Activated CD4-positive, CD25-positive, alpha-beta regulatory T cell treated with anti-CD3 and anti-CD28 coated beads, Interleukin-2, amount 50 U/mL, for 72 hours (primary cell): ENCODE measurements around the gene EIF4E3.

Experiments used
- DNase-seq: peaks from one replicate; pipeline ENCODE4 v3.0.0; 2021

Gene EIF4E3

GRCh38 chr3:71725271-71725991 lies at the start of gene EIF4E3:
Gene EIF4E3 (minus strand): TSS chr3:71725402. CDS start chr3:71725367, 35 bp downstream.
- peak; percentile 64 for DNase-seq

GRCh38 chr3:71771884-71772283 lies 46.7 kb upstream of the EIF4E3 start:
- no peak for DNase-seq

GRCh38 chr3:71771126-71771525 lies 45.9 kb upstream of the EIF4E3 start:
- no peak for DNase-seq

GRCh38 chr3:71763426-71763825 lies 38.2 kb upstream of the EIF4E3 start:
- no peak for DNase-seq

GRCh38 chr3:71760140-71760539 lies 34.9 kb upstream of the EIF4E3 start:
- DNase-seq, result no peak

- DNase-seq, result no peak
Observed at GRCh38 chr3:71759401-71759800, 34.2 kb upstream of the EIF4E3 start.

GRCh38 chr3:71758091-71758490 lies 32.9 kb upstream of the EIF4E3 start:
- DNase-seq, result no peak

- no peak for DNase-seq
Observed at GRCh38 chr3:71754610-71755253, 29.5 kb upstream of the EIF4E3 start.

- peak; percentile 42 for DNase-seq
Observed at GRCh38 chr3:71753701-71754609, 28.8 kb upstream of the EIF4E3 start, which contains the start of gene GPR27. Gene GPR27 (plus strand): TSS chr3:71753855. CDS start chr3:71754050, 195 bp downstream.

- no peak for DNase-seq
Observed at GRCh38 chr3:71752831-71753700, 27.9 kb upstream of the EIF4E3 start.

GRCh38 chr3:71751602-71752001 lies 26.4 kb upstream of the EIF4E3 start:
- no peak for DNase-seq

- DNase-seq, result no peak
Observed at GRCh38 chr3:71744738-71745137, 19.5 kb upstream of the EIF4E3 start.

- DNase-seq, result no peak
Observed at GRCh38 chr3:71742621-71743020, 17.4 kb upstream of the EIF4E3 start.

- DNase-seq, result no peak
Observed at GRCh38 chr3:71734881-71735280, 9.7 kb upstream of the EIF4E3 start.

- no peak for DNase-seq
Observed at GRCh38 chr3:71733319-71733718, 8.1 kb upstream of the EIF4E3 start.

- no peak for DNase-seq
Observed at GRCh38 chr3:71732637-71733036, 7.4 kb upstream of the EIF4E3 start.

- DNase-seq, result no peak
Observed at GRCh38 chr3:71728632-71729342, 3.6 kb upstream of the EIF4E3 start.

GRCh38 chr3:71726146-71726545 lies 944 bp upstream of the EIF4E3 start:
- DNase-seq, result no peak

- DNase-seq, result peak; percentile 64
Observed at GRCh38 chr3:71724584-71725270, 475 bp downstream of the EIF4E3 start.

- DNase-seq, result no peak
Observed at GRCh38 chr3:71724171-71724453, 1.1 kb downstream of the EIF4E3 start.

- DNase-seq, result no peak
Observed at GRCh38 chr3:71723452-71724170, 1.6 kb downstream of the EIF4E3 start.
